Mononuclear cell (primary cell): ENCODE measurements around the gene TRIL. TPM values are rescaled to one million over a fixed set of nuclear protein-coding genes. Genes with fewer than 3 reads are reported as not detected.

Source experiments
- H3K27me3 ChIP-seq: 2 replicates; pipeline ENCODE4 v1.6.0; 2011; ENCODE audit warnings: low read length, control low read depth; ENCODE audit not compliant: insufficient read depth
- H3K4me1 ChIP-seq: 2 replicates; pipeline ENCODE4 v1.5.1; 2011; ENCODE audit warnings: mild to moderate bottlenecking, low read length, control low read depth; ENCODE audit not compliant: insufficient read depth
- H3K4me3 ChIP-seq: 2 replicates; pipeline ENCODE4 v1.5.1; 2011; ENCODE audit warnings: mild to moderate bottlenecking, low read length, moderate library complexity
- H3K9me3 ChIP-seq: 2 replicates; pipeline ENCODE4 v1.5.1; 2011; ENCODE audit warnings: low read depth, mild to moderate bottlenecking, control low read depth, low read length
- total RNA-seq: library from RNA; depleted of rRNA; stranded (reverse); fragments of >200 nt; gene quantifications from one replicate; pipeline ENCODE4 v1.2.3, GENCODE V29; 2012

TRIL gene
- total RNA-seq, 1 donor: not detected

GRCh38 chr7:28988810-28989209 lies 30.7 kb upstream of the TRIL start:
- Histone ChIP-seq H3K4me3 (no peak overlapping the region), H3K4me1 (peaks cover 37% of the 10 kb centered on the region), H3K27me3 (no peaks in the 10 kb centered on the region), H3K9me3 (no peaks in the 10 kb centered on the region)

- Histone ChIP-seq H3K27me3 (no peaks in the 10 kb centered on the region), H3K4me3 (no peak overlapping the region), H3K4me1 (peaks cover 37% of the 10 kb centered on the region), H3K9me3 (no peaks in the 10 kb centered on the region)
Measured at GRCh38 chr7:28988091-28988490, 30.0 kb upstream of the TRIL start.

- Histone ChIP-seq H3K9me3 (no peaks in the 10 kb centered on the region), H3K4me1 (peaks cover 37% of the 10 kb centered on the region), H3K27me3 (no peaks in the 10 kb centered on the region), H3K4me3 (no peak overlapping the region)
Measured at GRCh38 chr7:28986765-28987110, 28.6 kb upstream of the TRIL start.

DNA sequence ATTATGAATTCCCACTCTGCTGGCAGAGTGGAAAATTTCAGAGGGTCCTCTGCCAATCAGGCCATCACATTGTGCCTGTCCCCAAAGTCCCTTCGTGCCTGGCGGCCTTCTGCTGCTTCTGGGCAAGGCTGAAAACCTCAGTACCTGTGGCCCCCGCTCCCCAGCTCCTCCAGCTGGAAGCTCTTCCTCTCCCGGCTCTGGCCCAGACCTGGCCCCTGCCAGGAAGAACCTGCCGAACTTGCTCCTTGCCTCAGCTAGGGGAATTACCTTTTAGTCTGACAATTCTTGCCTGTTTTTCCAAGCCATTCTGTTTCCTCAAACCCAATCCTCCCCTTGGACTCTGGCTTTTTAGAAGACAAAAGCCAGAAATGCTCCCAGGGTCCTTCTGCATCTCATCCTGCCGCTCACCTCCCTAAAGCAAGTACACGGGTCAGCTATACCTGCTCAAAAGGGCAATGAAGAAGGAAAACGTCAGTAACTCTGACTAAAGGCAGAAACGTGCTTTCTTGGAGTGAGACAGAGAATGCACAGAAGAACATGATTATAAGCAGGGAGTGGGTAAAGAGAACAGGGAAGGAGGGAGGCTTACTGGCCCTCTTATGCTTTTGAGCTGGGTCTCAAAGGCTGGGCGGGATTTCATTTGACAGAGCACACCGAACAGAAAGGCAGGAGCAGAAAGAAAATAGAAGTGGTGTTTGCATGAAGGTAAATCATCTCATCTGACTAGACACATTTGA lies 28.1 kb upstream of the TRIL start:
- Histone ChIP-seq H3K4me1 (peaks cover 37% of the 10 kb centered on the region), H3K4me3 (no peak overlapping the region), H3K9me3 (no peaks in the 10 kb centered on the region), H3K27me3 (no peaks in the 10 kb centered on the region)

DNA sequence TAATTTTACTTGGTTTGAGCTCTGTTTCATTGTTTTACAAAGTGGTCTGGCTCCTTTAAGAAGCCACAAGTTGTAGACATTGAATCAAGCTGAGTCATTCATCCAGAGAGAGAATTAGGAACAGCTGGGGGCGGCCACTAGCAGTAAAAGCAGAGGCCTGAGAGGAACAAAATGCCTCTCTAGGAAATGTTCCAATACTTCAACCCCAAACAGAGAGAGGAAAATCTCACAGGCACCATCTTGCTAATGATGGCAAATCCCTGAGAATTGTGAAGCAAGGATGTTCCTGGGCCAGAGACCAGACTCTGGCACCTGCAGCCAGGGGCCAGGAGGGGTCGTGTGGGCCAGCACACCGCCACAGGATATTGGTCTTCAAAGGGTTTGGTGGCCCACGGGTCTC lies 26.5 kb upstream of the TRIL start:
- Histone ChIP-seq H3K4me1 (peaks cover 37% of the 10 kb centered on the region), H3K9me3 (no peaks in the 10 kb centered on the region), H3K27me3 (no peaks in the 10 kb centered on the region), H3K4me3 (no peak overlapping the region)

DNA sequence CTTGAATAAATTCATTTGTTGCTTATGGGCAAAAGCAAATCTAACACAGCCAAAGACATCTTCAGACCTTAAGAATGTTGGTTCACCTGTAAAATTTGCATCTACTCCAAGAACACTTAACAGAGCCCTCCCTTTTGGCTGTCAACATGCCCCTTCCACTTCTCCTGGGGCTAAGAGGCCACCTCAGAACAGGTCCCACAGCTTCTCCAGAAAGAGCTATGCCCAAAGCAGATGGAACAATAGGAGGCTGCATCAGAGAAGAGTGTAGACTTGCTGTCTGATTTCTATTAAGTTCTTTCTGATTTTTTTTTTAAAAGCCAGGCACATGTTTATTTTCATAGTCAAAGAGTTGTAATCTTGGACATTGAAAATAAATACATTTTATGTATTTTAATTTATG lies 26.1 kb upstream of the TRIL start:
- H3K9me3 ChIP-seq: no peaks in the 10 kb centered on the region
- H3K27me3 ChIP-seq: no peaks in the 10 kb centered on the region
- no peak overlapping the region for H3K4me3 ChIP-seq
- peaks cover 37% of the 10 kb centered on the region for H3K4me1 ChIP-seq

DNA sequence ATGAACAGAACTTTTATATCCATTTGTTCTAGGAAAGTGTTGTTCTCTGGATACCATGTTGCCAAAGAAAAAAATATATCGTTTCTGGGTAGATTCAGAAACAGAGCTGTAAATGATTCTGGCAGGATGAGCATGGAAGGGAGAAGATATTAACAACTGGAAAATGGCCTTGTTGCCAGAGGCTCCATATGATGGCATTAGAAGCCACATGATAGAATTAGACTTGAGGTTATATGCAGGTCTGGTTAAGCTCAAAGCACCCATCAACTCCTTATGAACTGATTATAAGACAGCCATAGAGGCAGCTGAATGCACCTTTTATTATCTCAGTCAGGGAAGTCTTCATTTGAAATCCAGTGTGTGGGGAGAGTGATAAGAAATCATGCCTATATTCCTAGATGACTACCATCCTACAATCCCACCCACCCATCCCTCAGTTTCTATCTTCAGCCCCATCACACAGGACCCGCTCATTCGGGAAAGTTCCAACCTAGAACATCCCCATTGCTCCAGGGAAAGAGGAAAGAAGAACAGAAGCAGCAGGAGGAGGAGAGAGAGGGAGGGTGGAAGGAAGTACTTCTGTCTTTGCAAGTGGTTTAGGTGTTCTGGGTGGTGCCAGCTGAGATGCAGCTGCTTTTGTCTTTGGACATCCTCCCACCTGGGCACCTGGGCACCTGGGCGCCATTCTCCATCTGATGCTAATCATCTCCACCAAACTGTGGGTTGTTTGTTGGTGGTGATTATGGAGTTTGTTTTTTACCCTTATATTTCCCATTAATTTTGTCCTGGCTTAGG lies 25.5 kb upstream of the TRIL start:
- H3K27me3 ChIP-seq: no peaks in the 10 kb centered on the region
- H3K4me3 ChIP-seq: no peak overlapping the region
- H3K9me3 ChIP-seq: no peaks in the 10 kb centered on the region
- H3K4me1 ChIP-seq: peaks cover 37% of the 10 kb centered on the region

GRCh38 chr7:28981161-28981465 lies 23.0 kb upstream of the TRIL start:
- no peaks in the 10 kb centered on the region for H3K27me3 ChIP-seq
- no peaks in the 10 kb centered on the region for H3K9me3 ChIP-seq
- H3K4me1 ChIP-seq: peaks cover 19% of the 10 kb centered on the region
- no peak overlapping the region for H3K4me3 ChIP-seq

DNA sequence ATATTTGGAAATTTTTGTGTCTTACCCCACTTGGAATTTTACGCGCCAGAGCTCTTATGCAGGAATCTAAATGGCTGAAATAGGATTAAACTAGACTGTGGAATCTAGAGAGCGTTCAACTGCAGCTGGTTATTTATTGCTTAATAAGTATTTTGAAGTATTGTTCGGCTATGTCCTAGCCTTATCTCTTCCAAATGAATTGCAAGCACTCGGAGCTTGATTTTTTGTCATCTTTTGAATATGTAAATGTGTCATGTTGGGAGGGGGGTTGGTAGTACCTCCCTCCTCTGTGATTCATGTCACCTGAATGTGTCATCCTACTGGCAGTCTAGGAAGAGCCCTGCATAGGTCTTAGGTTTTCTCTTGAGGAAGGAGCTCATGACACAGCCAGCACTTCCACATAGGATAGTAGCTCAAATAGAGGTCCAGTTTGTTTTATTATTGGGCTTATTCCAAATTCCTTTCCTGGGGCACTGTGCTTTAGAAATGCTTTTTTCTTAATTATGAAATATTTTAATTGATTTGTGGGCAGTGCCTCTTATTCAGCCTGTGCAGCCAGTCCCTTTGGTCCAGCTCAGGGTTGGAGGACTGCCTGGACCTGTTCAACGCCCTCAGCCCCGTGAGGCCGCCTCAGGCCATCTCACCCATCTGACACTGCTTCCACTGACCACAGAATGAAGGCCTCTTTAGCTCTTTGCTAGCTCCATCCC lies 22.5 kb upstream of the TRIL start:
- H3K27me3 ChIP-seq: no peaks in the 10 kb centered on the region
- H3K4me1 ChIP-seq: peaks cover 15% of the 10 kb centered on the region
- H3K9me3 ChIP-seq: no peaks in the 10 kb centered on the region
- H3K4me3 ChIP-seq: no peak overlapping the region

DNA sequence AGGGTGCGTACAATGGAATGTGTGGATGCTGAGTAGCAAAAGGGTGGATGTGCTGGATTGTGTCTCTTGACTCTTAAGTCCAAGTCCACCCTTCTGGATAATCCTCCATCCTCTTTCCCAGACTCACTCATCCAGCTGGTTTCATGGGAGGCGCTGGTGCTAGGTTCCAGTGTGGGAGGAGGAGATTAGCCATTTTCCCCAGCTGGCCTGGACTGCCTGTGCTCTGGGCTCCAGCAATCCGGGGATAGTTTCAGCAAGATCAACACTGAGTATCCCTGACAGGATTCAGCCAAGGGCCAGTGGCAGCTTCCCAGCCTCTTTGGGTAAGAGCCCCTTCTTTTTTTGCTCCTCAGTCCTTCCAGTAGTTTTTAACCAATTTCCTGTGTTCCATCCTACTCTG lies 21.6 kb upstream of the TRIL start:
- H3K9me3 ChIP-seq: no peaks in the 10 kb centered on the region

GRCh38 chr7:28977881-28978280 lies 19.8 kb upstream of the TRIL start:
- H3K4me3 ChIP-seq: no peak overlapping the region
- no peaks in the 10 kb centered on the region for H3K4me1 ChIP-seq
- no peaks in the 10 kb centered on the region for H3K27me3 ChIP-seq
- peaks cover 6% of the 10 kb centered on the region for H3K9me3 ChIP-seq

More for the DNA sequence above, 21.6 kb upstream of the TRIL start:
- peaks cover 6% of the 10 kb centered on the region for H3K4me1 ChIP-seq
- H3K4me3 ChIP-seq: no peak overlapping the region
- H3K27me3 ChIP-seq: no peaks in the 10 kb centered on the region

- Histone ChIP-seq H3K4me1 (no peaks in the 10 kb centered on the region), H3K4me3 (no peak overlapping the region), H3K27me3 (no peaks in the 10 kb centered on the region), H3K9me3 (peaks cover 20% of the 10 kb centered on the region)
Measured at GRCh38 chr7:28976022-28976421, 17.9 kb upstream of the TRIL start.

- Histone ChIP-seq H3K4me1 (no peaks in the 10 kb centered on the region), H3K9me3 (peaks cover 21% of the 10 kb centered on the region), H3K4me3 (no peak overlapping the region), H3K27me3 (no peaks in the 10 kb centered on the region)
Measured at GRCh38 chr7:28973591-28973990, 15.5 kb upstream of the TRIL start.

DNA sequence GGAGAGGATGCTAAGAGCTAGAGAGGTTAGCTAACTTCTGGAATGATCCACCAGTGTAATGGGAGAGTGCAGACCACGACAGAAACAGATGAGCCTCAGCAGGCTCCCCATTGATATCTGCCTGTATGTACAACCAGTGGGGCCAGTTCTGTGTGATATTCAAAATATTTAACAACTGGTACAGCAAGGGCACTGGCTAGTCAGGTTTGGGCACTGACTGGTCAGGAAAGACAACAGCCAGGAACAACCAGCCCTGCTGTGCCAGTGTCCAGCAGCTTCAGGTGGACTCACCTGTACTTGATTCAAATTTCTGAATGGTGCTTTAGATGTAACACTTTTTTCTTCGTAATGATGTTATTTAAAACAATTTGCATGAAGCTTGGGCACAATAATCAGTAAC lies 5.9 kb upstream of the TRIL start:
- Histone ChIP-seq H3K27me3 (peaks cover 28% of the 10 kb centered on the region), H3K4me3 (no peak overlapping the region), H3K4me1 (no peaks in the 10 kb centered on the region), H3K9me3 (no peaks in the 10 kb centered on the region)

GRCh38 chr7:28961972-28962371 lies 3.8 kb upstream of the TRIL start:
- Histone ChIP-seq H3K4me1 (peaks cover 19% of the 10 kb centered on the region), H3K4me3 (no peak overlapping the region), H3K9me3 (no peaks in the 10 kb centered on the region), H3K27me3 (peaks cover 44% of the 10 kb centered on the region)
